Kidney glomerular epithelial cell (primary cell): ENCODE data around the gene SNX8.

Experiments used
- DNase-seq: peaks from one replicate; lab custom pipeline; 2025; lab: John Stamatoyannopoulos, UW

SNX8 gene

GRCh38 chr7:2261611-2262010 is 52.6 kb downstream of the SNX8 start:
- DNase-seq: no peak

- peak; percentile 14 for DNase-seq
Measured at GRCh38 chr7:2260820-2261219, 53.4 kb downstream of the SNX8 start.

- no peak for DNase-seq
Measured at GRCh38 chr7:2259480-2259879, 54.8 kb downstream of the SNX8 start.

- no peak for DNase-seq
Measured at GRCh38 chr7:2258661-2259365, 55.4 kb downstream of the SNX8 start.

- DNase-seq: no peak
Measured at GRCh38 chr7:2257651-2258050, 56.6 kb downstream of the SNX8 start.

- no peak for DNase-seq
Measured at GRCh38 chr7:2257046-2257551, 57.1 kb downstream of the SNX8 start.

GRCh38 chr7:2256306-2257045 is 57.8 kb downstream of the SNX8 start:
- DNase-seq: no peak

GRCh38 chr7:2255145-2256139 is 58.8 kb downstream of the SNX8 start:
- no peak for DNase-seq

GRCh38 chr7:2254429-2255144 is 59.7 kb downstream of the SNX8 start:
- no peak for DNase-seq

GRCh38 chr7:2253525-2254244 is 60.6 kb downstream of the SNX8 start:
- DNase-seq: no peak

- DNase-seq: no peak
Measured at GRCh38 chr7:2253021-2253420, 61.2 kb downstream of the SNX8 start.

- DNase-seq: no peak
Measured at GRCh38 chr7:2251841-2252771, 62.1 kb downstream of the SNX8 start.

GRCh38 chr7:2251381-2251780 is 62.9 kb downstream of the SNX8 start:
- DNase-seq: no peak

GRCh38 chr7:2249744-2250323 is 64.4 kb downstream of the SNX8 start:
- DNase-seq: no peak

GRCh38 chr7:2248984-2249694 is 65.1 kb downstream of the SNX8 start:
- peak; percentile 82 for DNase-seq

- DNase-seq: no peak
Measured at GRCh38 chr7:2247141-2247995, 66.9 kb downstream of the SNX8 start.

- DNase-seq: no peak
Measured at GRCh38 chr7:2245883-2246675, 68.2 kb downstream of the SNX8 start.
